GM19328 (cell line): Measurements from ENCODE around the gene ZNF469.

Experiments used
- ATAC-seq: cut with Tn5 transposase; IDR thresholded peaks from one replicate; pipeline ENCODE4 v1.9.1; 2021; ENCODE audit warnings: mild to moderate bottlenecking, moderate library complexity; ENCODE audit not compliant: unreplicated experiment

The ZNF469 gene

DNA sequence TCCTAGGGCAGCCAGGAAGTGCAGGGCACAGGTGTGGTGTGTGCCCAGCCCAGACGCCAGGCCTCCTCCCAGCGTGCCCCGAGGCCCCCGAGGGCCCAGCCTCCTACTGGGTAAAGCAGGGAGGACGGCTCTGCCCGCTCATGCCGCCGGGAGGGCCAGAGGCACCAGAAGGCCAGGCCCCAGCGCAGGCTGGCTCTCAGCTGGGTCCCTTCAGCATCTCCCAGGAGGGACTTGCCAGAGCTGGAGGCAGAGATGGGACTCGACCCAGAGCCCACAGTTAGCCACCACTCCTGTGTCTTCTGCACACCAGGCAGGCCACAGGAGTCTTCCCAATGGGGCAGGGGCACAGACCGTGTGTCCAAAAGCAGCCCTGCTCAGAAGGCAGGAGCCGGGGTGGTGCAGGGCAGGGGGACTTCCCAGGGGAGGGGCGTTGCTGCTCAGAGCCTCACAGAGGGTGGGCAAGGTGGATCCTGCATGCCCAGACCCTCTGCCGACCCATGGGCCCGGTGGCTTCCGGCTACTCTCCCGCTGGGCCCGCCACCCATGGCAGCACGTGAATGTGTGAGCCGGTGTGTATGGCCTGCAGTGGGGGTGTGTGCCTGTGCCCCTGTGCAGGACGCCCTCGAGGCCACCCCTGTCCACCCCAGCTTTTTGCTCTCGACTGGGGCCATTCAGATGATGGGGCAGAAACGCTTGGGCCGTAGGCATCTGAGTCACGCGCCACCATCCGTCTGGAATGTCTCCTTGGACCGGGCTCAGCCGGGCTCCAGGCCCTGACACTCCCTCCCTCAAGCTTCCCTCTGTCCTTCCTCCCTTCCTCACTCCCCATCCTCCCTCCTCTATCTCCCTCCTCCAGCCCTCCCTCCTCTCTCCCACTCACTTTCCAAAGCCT is 5.7 kb upstream of the ZNF469 start:
- no peak for ATAC-seq

DNA sequence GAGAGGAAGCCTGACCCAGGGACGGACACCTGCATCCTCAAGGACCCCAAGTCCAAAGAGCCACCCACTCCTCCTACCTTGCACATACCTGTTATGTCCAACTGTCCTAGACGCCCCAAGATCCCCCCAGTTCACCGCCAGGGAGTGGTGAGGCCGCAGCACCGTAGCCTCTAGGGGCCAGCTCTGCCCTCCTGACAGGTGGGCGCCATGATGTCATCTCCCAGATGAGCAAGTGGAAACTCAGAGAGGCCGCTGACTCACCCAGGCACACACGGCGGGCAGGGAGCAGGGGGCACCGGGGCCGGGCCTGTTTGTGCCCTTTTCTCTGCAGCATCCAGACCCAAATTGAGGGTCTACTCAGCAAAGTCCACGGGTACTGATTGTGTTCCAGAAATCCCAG is 4.8 kb upstream of the ZNF469 start:
- no peak for ATAC-seq

DNA sequence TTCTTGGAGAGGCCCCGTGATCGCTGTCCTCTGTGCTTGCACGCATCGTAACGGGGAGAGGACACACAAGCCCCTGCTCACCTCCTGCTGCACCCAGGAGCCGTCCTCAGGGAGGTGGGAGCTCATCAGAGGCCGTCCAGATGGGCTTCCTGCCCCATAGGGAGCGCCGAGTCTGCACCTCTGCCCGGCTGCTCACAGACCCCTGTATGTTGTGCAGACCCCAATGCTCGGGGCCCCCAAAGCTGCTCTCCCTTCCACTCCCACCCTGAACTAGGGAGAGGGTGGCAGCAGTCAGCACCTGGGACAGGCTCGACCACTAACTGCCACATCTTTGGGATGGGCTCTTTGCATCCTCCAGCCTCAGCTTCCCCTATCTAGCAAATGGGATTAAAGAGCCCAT is 4.4 kb upstream of the ZNF469 start:
- ATAC-seq, result no peak

DNA sequence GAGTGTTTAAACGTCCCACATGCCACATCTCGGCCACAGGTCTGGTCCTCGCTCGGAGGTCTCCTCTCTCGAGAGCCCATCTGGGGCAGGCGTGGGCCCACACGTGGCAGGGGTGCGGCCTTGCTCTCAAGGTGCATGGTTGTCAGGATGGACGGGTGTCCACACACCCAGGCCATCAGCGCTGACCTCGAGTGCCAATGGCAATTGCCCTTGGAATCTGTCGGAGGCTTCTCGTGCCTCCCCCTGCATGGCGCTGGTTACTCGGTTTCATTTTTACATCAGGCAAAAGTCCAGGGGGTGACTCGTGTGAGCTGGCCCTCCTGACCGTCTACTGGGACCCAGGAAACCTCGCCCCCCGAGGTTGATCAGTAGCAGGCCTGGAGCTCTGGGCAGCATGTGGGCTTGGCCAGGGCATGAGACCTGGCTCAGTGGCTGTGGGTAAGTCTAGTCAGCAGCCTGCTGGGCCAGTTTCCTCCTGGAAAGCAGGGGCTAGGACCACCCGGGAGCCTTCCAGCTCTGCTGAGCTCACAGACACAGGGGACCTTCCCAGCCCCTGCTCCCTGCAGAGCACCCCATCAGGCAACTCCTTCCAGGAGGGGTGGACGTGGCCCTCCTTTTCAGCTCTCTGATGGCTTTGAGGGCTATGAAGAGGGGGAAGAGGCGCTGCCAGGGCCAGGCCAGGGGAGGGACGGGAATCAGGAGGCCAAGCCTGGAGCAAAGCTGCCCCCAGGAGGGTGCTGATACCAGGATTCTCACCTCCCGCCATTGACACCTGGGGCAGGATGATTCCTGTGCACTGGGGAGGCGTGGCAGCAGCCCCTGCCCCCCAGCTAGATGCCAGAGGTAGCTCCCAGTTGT is 3.7 kb upstream of the ZNF469 start:
- no peak for ATAC-seq

DNA sequence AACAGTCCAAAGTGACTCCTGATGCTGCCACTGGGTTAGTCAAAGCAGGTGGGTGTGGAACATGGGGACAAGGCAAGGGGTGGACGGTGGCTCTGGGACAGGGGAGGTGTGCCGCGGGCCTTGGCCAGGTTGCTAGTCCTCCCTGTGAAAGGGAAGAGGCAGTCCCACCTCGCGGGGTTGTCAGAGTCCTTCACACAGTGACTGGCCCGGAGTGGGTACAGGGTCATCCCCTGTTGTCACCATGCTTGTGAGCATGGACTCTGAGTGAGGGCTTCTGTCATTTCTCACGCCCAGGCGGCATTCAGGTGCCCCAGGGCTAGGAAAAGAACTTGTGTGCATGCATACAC is 3.1 kb upstream of the ZNF469 start:
- ATAC-seq, result no peak

DNA sequence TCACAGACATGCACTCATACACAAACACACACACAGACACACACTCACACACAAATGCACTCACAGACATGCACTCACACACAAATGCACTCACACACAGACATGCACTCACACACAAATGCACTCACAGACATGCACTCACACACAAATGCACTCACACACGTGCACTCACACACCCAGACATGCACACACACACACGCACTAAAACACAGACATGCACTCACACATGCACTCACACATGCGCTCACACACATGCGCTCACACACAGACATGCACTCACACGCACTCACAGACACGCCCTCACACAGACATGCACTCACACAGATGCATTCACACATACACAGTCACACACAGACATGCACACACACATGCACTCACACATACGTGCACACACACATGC is 2.7 kb upstream of the ZNF469 start:
- ATAC-seq, result no peak

DNA sequence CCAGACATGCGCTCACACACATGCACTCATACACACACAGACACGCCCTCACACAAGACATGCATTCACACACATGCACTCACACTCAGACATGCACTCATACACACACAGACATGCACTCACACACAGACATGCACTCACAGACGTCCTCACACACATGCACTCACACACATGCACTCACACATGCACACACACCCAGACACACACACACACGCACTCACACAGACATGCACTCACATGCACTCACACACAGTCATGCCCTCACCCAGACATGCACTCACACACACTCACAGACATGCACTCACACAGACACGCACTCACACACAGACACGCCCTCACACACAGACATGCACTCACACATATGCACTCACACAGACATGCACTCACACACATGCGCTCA is 2.1 kb upstream of the ZNF469 start:
- ATAC-seq, result no peak

DNA sequence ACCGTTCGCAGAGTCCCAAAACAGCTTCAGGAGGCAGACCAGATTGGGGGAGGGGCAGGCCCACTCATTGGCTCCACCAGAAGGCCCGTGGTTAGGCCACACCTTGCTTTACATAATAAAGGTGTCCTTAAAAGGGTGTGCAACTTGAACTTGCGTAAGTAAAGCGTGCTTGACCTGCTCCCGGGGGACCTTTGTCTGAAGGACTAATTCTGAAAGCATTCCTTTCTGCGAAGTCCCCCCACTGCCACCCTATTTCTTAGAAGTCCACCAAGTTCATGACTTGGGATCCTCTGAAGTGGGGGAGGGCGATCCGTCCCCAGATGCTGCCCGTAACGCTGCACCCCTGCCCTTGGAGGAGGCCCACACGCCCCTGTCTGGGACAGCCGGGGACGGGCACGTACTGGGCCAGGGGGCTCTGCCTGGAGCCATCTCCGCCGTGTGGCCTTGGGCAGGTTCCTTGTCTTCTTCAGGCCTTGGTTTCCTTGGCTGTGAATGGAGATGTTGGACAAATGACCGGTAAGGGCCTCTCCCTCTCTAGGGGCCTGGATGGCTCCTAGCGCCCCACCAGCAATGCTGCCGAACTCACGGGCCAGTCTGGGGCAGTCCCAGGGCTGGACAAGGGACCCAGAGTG is 823 bp upstream of the ZNF469 start:
- no peak for ATAC-seq

DNA sequence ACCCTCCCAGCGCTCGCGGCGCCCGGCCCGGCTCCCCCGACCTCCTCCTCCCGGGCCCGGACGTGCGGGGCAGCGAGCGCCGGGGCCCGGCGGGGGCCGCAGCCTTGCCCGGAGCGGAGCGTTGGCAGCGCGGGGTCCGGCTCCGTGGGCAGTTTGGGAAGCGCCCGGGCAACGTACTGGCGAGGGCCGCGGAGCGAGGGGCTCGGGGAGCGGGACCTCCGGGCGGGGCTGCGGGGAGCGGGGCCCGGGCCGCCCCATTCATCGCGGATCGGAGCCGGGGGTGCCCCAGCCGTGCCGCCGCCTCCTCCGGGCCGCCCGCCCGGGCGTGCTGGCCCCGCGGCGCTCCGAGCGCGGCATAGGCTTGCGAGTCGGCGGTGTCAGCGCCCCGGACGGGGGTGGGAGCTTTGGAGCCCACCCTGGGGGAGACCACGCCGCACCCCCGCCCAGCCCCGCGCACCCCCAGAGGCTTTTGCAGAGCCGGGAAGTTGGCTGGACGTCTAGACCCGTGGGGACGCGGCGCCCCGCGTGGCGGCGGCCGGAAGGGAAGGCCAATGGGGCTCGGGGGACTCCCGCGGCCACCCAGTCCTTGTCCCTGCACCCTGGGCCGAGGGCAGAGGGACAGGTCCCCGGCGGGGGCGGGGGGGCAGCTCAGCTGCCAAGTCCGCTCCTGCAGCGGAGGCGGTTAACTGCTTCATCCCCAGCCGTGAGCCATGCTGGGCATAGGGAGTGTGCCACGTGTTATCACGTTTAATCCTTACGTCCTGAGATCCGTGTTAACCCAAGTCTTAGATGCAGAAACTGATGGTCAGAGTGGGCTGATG is 852 bp downstream of the ZNF469 start:
- ATAC-seq, result no peak

DNA sequence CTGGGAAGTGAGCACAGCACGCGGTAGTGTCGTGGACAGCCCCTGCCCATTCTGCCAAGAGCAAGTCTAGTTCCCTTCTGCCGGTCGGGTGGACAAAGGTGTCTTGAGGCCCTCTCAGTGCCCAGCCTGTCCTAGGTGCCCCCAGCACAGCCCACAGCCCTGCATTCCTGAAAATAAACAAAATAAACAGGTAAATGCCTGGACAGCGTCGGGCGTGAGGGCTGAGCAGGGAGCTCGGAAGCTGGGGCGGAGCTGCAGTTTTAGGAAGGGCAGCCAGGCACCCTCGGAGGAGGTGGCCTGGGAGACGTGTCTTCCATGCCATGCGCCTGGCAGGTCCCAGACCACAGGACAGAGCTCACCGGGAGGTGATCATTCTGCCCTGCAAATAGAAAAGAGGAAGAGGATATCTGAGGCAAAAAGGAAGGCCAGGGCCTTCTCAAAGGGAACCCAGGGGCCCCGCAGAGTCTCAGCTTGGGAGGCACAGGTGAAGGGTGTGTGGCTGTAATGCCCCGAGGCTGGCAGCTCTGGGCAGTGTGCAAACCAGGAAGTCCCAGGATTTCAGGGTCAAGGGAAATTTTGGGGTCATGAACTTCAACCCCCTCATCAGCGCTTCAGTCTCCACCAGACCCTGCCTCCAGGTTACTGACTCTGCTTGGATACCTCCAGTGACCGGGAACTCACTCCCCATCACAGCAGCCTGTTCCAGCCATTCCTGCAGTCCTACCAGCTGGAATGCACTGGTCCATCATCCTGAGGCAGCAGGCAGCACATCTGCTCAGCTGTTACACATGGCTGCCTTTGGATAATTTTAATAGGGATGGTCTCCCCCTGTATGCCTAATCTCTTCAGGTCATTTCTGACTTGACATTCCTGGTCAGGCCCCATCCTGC is 1.7 kb downstream of the ZNF469 start:
- ATAC-seq, result no peak

DNA sequence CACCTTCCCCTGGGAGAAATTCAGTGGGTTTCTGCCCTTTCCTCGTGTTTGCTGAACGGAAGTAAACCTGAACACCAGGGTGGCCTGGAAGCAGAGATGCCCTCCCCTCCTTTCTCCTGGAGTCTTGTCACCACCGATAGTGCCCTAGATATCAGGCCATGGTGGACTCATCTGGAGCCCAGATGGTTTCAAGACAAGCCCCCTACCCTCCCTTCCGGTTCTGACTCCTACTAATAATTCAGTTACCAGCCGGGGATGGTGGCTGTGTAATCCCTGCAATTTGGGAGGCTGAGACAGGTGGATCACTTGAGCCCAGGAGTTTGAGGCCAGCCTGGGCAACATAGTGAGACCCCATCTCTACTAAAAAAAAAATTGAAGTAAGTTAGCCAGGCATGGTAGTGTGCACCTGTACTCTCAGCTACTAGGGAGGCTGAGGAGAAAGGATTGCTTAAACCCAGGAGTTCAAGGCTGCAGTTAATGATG is 2.4 kb downstream of the ZNF469 start:
- ATAC-seq, result no peak

DNA sequence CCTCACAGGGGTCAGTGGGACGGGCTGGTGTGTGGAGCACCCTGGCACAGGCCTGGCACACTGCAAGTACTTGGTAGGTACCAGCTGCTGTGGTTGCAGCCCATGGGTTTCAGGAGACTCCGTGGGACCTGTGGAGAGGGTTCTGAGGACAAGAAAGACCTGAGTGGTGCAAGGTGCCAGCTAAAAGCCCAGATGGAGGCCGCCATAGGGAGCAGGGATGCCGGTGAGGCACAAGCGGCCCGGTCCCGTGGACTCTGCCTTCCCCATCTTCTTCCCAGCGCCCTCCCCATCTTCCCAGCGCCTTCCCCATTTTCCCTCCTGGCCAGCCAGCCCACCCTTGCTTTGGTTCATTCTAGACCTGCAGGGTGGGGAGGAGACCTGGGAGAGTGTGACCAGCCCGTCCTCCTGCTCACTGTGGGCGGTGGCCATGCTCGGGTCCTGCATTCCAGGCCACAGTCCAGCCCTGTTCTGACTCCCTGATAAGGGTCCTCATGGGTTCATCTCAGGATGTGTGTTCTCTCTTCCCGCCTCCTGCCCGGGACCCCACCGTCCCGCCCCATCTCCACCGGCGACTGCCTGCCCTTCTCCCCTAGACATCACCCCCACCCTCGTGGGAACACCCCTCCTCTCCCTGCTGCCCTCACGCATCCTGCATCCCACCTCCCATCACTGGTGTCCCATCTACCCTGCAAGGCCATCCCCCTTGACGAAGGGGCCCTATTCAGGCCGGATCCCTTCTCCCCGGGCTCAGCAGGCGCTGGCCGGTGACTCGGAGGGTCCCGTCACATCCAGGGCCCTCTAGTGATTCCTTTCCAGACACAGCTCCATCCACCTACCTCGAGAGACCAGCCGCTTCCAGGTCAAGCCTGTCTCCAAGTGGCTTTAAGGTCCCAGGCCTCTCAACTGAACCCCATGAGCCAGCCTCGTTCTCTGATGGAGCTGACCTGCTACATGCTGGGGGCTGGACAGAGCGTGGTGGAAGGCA is 3.4 kb downstream of the ZNF469 start:
- ATAC-seq, result no peak

DNA sequence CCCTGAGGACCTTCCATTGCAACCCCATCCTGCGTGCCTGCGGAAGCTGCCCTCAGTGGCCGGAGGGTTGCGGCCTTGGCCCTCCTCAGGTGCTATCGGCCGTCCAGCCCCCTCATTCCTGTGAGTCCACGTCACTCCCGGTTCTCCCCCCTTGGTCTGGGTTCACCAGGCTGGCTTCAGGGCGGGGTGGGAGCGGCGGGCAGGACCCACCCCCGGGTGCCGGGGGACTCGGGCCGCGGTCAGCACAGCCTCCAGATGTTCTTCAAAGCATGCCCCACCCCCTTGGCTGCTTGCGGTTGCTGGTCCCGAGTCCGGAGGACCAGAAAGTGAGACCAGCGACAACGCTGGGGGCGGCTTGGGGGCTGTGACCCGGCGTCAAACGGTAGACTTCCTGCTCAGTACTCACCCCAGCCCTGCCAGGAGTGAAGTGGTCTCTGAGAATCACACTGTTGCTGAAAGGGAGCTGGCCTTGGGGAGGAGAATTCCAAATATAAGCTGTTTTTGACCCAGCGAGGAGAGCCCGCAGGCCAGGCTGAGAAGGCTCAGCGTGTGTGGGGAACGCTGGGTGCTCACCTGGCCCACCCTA is 4.5 kb downstream of the ZNF469 start:
- no peak for ATAC-seq

DNA sequence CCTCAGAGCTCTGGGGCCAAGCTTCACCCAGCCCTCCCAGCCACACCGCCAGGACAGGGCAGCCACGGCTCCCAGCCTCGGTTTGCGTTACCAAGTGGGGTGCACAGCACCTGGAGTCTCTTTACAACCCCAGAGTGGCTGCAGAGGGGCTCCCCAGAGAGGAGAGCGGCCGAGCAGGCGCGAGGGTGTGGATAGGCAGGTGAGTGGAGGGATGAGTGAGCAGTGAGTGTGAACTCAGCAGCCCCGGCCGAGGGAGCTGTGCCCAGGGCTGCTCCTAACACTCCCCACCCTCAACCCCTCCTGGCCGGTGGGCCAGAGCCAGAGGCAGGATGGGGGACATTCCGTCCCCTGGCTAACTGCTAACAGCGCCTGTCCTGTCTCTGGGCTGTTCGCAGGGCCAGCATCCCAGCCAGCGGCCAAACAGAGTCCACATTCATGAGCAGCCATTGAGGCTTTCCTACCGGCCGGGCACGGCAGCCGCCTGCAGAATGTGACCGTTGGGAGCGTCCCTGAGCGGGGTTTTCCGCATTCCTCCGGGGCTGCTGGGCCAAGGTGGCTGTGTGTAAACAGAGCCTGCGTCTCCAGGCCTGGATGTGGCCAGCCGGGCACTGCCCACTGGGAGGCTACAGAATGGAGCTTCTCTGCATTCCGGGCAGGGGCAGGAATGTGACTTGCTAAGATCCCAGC is 5.3 kb downstream of the ZNF469 start:
- no peak for ATAC-seq

DNA sequence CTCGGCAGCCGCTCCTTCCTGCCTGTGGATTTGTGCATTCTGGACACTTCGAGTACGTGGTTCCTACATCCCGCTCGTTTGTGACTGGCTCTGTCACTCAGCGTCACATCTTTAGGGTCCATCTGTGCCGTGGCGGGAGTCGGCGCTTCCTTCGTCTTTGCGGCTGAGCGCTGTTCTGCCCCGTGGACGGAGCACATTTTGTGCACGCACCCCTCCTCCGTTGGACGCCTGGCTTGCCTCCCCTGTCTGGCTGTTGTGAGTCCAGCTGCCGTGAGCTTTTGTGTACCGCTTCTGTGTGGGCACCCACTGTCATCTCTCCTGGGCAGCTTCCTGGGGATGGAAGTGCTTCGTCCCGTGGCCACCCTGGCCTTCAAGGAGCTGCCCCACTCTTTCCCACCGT is 6.4 kb downstream of the ZNF469 start:
- ATAC-seq, result no peak

DNA sequence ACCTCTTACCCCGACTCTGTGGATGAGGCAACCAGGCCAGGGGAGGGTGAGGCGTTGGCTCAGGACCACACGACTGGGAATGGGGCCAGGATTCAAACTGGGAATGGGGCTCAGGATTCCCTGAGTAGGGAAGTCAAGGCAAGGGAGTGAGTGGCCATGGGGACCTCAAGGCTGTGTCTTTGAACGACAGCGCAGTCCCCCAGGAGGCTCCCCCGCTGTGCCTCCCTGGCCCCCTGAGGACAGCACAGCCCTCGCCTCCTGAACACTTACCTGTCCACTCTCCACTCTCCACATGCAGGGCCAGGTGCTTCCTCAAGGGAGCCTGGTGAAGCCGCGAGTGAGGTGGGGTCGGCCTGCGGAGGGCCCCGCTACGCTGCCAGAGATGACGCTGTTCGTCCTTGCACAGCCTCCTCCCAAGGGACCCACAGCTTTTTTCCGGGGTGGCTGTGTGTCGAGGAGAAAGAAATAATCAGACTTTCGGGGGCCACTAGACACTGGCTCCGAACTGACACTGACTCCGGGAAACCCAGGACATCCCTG is 6.9 kb downstream of the ZNF469 start:
- no peak for ATAC-seq

DNA sequence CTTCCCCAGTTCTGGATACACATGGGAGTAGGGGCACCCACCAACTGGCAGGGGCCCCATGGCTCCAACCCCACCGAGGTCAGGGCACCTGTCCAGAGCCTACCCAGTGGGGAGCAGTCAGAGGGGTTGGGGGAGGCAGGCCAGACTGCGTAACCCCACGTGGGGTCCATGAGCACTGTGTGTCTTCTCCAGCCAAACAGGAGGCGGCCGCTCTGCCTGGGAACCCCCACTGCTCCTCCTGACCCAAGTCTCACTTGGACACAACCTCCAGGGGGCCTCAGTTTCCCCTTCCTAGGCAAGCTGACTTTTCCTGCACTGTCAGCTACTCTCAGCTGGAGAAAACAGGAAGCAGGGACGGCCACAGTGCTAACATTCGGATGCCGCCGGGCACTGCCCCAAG is 7.5 kb downstream of the ZNF469 start:
- no peak for ATAC-seq
